Astrocyte (in vitro differentiated cells and primary cell): ENCODE data around the gene RBP5.

Experiments used
- EZH2 ChIP-seq: IDR thresholded peaks from 2 replicates; pipeline ENCODE4 v1.6.1; 2012; ENCODE audit warnings: mild to moderate bottlenecking, low read length, inconsistent platforms; ENCODE audit not compliant: insufficient read depth
- TF ChIP-seq, protein P1 (sequence below): IDR thresholded peaks from 2 replicates; pipeline ENCODE4 v1.5.1; 2011; ENCODE audit warnings: low read depth, mild to moderate bottlenecking, inconsistent platforms, low read length, moderate library complexity; ENCODE audit not compliant: insufficient read depth

DNA sequence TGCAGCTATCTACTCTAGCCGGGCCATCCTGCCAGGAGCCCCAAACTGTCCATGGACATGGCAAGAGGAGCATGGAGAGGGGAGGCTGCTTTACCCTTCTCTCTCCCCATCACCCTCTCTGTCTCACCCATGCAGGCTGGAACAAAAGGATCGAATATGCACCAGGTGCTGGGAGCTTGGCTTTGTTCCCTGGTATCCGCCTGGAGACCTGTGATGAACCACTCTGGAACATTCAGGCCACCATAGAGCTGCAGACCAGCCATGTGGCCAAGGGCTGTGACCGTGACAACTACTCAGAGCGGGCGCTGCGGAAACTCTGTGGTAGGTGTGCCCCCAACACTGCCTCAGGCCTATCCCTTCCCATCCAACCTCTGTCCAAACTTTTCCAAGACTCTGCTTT lies 7.4 kb upstream of the RBP5 start:
- TF ChIP-seq, protein P1, sequence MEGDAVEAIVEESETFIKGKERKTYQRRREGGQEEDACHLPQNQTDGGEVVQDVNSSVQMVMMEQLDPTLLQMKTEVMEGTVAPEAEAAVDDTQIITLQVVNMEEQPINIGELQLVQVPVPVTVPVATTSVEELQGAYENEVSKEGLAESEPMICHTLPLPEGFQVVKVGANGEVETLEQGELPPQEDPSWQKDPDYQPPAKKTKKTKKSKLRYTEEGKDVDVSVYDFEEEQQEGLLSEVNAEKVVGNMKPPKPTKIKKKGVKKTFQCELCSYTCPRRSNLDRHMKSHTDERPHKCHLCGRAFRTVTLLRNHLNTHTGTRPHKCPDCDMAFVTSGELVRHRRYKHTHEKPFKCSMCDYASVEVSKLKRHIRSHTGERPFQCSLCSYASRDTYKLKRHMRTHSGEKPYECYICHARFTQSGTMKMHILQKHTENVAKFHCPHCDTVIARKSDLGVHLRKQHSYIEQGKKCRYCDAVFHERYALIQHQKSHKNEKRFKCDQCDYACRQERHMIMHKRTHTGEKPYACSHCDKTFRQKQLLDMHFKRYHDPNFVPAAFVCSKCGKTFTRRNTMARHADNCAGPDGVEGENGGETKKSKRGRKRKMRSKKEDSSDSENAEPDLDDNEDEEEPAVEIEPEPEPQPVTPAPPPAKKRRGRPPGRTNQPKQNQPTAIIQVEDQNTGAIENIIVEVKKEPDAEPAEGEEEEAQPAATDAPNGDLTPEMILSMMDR: no peak
- TF ChIP-seq EZH2: no peak
